Lower leg skin (tissue), 3 donors: Measurements from ENCODE around the gene SNRNP25.
A peak's percentile ranks its signal among the peaks of the same experiment; 100 is the strongest.

Experiments
- CTCF ChIP-seq, 3 donors: fragments of 450-650 bp; IDR thresholded peaks; one replicate each; pipeline ENCODE4 v1.5.1; 2016; ENCODE audit warnings: antibody characterized with exemption in 3 of 3, mild to moderate bottlenecking in 3 of 3, moderate library complexity in 2 of 3
- POLR2A ChIP-seq, 2 donors: fragments of 450-650 bp; IDR thresholded peaks; one replicate each; pipeline ENCODE4 v1.6.1; 2016 to 2017; ENCODE audit warnings: antibody characterized with exemption in 2 of 2, mild to moderate bottlenecking in 1 of 2, moderate library complexity in 1 of 2

DNA sequence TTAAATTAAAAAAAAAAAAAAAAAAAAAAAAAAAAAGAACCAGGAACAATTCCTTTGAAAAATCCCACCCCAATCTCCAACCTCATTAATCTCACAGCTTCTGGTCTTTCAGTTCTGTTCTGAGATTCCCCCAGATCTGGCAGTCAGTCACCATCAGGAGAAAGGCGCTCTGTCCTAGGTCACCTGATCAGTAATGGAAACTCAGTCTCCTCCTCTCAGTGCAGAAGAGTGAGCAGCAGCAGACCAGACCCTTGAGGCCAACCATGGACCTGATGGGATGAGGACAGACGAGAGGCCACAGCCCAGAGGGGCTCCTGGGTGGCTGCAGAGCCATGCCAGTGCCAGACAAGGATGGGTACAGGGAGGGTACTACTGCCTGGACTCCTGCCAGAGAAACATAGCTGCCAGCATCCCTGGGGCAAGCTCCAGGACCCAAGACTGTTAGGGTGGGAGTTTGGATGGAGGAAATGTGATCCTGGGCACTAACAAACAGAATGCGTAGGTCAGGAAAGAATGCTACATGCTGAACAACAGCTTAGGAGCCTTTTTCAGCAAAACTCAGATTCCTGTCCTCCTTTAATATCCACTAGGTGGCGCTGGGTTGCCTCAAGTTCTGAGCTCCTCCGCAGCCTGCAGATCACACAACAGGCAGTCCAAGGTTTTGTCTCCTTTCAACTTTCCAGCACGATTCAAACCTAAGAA is 53.1 kb downstream of the SNRNP25 start:
- TF ChIP-seq CTCF (IDR thresholded peaks at IDR 0.05) (peak in 1 of 3 donors; percentile 39), POLR2A (IDR thresholded peaks at IDR 0.05) (no peak)
